Osteocyte (in vitro differentiated cells): ENCODE measurements around the gene RAMP1. TPM values are rescaled to one million over a fixed set of nuclear protein-coding genes. Genes with fewer than 3 reads are reported as not detected.
"Not testable (repeated sequence)": the region's sequence is repeated elsewhere in the genome, so short reads cannot be mapped to it uniquely, and the experiment has no call there.

ENCODE experiments used
- DNase-seq: peaks from one replicate; pipeline ENCODE4 v3.0.0; 2021; ENCODE audit warnings: mixed read lengths; ENCODE audit not compliant: unreplicated experiment; ENCODE audit errors: extremely low spot score
- H3K27ac Mint-ChIP-seq: one replicate; pipeline ENCODE4 v1.8.0; 2021; ENCODE audit warnings: mild to moderate bottlenecking, mixed read lengths; ENCODE audit not compliant: unreplicated experiment
- H3K27me3 Mint-ChIP-seq: one replicate; pipeline ENCODE4 v1.8.0; 2021; ENCODE audit warnings: mixed read lengths; ENCODE audit not compliant: unreplicated experiment
- H3K36me3 Mint-ChIP-seq: one replicate; pipeline ENCODE4 v1.8.0; 2021; ENCODE audit warnings: mixed read lengths; ENCODE audit not compliant: unreplicated experiment
- H3K4me1 Mint-ChIP-seq: one replicate; pipeline ENCODE4 v1.8.0; 2021; ENCODE audit warnings: mixed read lengths; ENCODE audit not compliant: unreplicated experiment
- H3K4me3 Mint-ChIP-seq: one replicate; pipeline ENCODE4 v1.8.0; 2021; ENCODE audit warnings: mild to moderate bottlenecking, moderate library complexity, mixed read lengths; ENCODE audit not compliant: unreplicated experiment
- H3K9me3 Mint-ChIP-seq: one replicate; pipeline ENCODE4 v1.8.0; 2021; ENCODE audit warnings: mixed read lengths; ENCODE audit not compliant: unreplicated experiment
- total RNA-seq: library from RNA; stranded (reverse); gene quantifications from 2 replicates; pipeline ENCODE4 v1.2.1, GENCODE V29; 2021
- TF ChIP-seq, protein P1 (sequence below): fragments of 200-600 bp; sonication (generic); IDR thresholded peaks from 2 replicates; pipeline ENCODE4 v1.5.0; 2021; ENCODE audit warnings: antibody characterized with exemption, mild to moderate bottlenecking, moderate library complexity

RAMP1 gene
- total RNA-seq, 1 donor from 2014 or later, result 93.4 TPM

DNA sequence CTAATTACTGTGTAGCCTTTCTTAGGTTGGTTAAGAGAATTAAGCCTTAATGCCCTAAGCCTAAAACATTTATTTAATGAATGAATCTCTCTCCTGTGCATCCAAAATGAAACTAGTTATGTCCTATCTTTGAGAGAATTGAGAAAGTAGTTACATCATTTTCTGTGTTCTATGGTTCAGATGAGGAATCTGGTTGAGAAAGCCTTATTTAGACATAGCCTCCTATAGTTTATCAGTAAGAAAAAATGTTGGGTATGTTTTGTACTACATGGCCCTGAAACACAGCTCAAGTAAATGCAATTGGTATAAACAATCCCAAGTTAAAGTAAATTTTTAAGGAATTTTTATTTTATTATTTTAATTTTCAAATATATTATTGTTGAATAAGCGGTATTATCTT lies 25.9 kb upstream of the RAMP1 start:
- Mint-ChIP-seq H3K4me1 (no peaks in the 10 kb centered on the region), H3K36me3 (peaks cover 3% of the 10 kb centered on the region), H3K27me3 (no peaks in the 10 kb centered on the region), H3K9me3 (no peaks in the 10 kb centered on the region), H3K27ac (no peak overlapping the region), H3K4me3 (no peak overlapping the region)
- no peak for DNase-seq
- TF ChIP-seq, protein P1, sequence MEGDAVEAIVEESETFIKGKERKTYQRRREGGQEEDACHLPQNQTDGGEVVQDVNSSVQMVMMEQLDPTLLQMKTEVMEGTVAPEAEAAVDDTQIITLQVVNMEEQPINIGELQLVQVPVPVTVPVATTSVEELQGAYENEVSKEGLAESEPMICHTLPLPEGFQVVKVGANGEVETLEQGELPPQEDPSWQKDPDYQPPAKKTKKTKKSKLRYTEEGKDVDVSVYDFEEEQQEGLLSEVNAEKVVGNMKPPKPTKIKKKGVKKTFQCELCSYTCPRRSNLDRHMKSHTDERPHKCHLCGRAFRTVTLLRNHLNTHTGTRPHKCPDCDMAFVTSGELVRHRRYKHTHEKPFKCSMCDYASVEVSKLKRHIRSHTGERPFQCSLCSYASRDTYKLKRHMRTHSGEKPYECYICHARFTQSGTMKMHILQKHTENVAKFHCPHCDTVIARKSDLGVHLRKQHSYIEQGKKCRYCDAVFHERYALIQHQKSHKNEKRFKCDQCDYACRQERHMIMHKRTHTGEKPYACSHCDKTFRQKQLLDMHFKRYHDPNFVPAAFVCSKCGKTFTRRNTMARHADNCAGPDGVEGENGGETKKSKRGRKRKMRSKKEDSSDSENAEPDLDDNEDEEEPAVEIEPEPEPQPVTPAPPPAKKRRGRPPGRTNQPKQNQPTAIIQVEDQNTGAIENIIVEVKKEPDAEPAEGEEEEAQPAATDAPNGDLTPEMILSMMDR, result no peak

DNA sequence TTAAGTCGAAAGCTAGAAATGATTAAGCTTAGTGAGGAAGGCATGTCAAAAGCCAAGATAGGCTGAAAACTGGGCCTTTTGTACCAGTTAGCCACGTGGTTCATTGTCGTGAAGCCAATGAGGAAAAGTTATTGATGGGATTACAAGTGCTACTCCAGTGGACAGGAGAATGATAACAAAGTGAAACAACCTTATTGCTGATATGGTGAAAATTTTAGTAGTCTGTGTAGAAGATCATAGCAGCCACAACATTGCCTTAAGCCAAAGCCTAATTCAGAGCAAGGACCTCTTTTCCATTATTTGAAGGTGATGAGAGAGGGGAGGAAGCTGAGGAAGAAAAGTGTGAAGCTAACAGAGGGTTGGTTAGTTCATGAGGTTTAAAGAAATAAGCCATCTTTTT lies 24.1 kb upstream of the RAMP1 start:
- H3K36me3 Mint-ChIP-seq, result peaks cover 3% of the 10 kb centered on the region
- DNase-seq, result no peak
- peaks cover 3% of the 10 kb centered on the region for H3K27me3 Mint-ChIP-seq
- no peaks in the 10 kb centered on the region for H3K4me1 Mint-ChIP-seq
- H3K4me3 Mint-ChIP-seq, result no peak overlapping the region
- TF ChIP-seq, protein P1, result no peak
- H3K9me3 Mint-ChIP-seq, result no peaks in the 10 kb centered on the region
- no peak overlapping the region for H3K27ac Mint-ChIP-seq

DNA sequence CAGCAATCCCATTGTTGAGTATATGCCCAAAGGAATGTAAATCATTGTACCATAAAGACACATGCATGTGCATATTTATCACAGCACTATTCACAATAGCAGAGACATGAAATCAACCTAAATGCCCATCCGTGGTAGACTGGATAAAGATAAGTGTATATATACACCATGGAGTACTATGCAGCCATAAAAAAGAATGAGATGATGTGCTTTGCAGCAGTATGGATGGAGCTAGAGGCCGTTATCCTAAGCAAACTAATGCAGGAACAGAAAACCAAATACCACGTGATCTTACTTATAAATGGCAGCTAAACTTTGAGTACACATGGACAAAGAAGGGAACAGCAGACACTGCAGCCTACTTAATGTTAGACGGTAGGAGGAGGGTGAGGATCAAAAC lies 18.4 kb upstream of the RAMP1 start:
- H3K36me3 Mint-ChIP-seq, result peaks cover 3% of the 10 kb centered on the region
- DNase-seq, result no peak
- peaks cover 21% of the 10 kb centered on the region for H3K27me3 Mint-ChIP-seq
- no peak overlapping the region for H3K4me3 Mint-ChIP-seq
- H3K9me3 Mint-ChIP-seq, result no peaks in the 10 kb centered on the region
- no peaks in the 10 kb centered on the region for H3K4me1 Mint-ChIP-seq
- H3K27ac Mint-ChIP-seq, result no peak overlapping the region
- TF ChIP-seq, protein P1, result no peak

DNA sequence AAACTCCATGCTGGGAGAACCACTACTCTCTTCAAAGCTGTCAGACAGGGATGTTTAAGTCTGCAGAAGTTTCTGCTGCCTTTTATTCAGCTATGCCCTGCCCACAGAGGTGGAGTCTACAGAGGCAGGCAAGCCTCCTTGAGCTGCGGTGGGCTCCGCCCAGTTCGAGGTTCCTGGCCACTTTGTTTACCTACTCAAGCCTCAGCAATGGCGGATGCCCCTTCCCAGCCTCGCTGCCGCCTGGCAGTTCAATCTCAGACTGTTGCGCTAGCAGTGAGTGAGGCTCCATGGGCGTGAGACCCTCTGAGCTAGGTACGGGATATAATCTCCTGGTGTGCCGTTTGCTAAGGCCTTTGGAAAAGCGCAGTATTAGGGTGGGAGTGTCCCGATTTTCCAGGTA lies 10.5 kb upstream of the RAMP1 start:
- not testable (repeated sequence) for H3K27ac Mint-ChIP-seq, H3K4me3 Mint-ChIP-seq, H3K36me3 Mint-ChIP-seq, DNase-seq, H3K4me1 Mint-ChIP-seq
- peaks cover 10% of the 10 kb centered on the region for H3K9me3 Mint-ChIP-seq
- peaks cover 30% of the 10 kb centered on the region for H3K27me3 Mint-ChIP-seq

DNA sequence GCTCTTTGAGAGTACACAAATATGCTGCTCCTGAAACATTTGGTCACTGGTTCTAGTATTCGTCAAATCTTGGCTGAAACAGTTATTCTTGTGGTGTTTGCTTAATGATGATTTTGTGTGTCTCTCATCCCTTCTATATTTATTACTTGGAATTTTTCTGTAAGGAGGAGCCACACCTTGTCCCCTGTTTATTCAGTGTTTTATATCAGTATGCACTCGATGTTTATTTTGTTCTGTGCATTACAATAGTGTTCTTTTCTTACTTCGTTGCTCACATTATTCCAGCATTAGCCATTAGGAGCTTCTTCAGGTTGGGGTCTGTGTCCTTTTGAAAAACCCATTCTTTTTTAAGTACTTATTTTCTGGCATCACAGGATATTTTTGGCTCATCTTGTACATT lies 5.1 kb upstream of the RAMP1 start:
- no peak for DNase-seq
- H3K27me3 Mint-ChIP-seq, result peaks cover 2% of the 10 kb centered on the region
- no peaks in the 10 kb centered on the region for H3K9me3 Mint-ChIP-seq
- H3K4me3 Mint-ChIP-seq, result no peak overlapping the region
- no peak overlapping the region for H3K27ac Mint-ChIP-seq
- peaks cover 14% of the 10 kb centered on the region for H3K4me1 Mint-ChIP-seq
- TF ChIP-seq, protein P1, result no peak
- no peaks in the 10 kb centered on the region for H3K36me3 Mint-ChIP-seq

DNA sequence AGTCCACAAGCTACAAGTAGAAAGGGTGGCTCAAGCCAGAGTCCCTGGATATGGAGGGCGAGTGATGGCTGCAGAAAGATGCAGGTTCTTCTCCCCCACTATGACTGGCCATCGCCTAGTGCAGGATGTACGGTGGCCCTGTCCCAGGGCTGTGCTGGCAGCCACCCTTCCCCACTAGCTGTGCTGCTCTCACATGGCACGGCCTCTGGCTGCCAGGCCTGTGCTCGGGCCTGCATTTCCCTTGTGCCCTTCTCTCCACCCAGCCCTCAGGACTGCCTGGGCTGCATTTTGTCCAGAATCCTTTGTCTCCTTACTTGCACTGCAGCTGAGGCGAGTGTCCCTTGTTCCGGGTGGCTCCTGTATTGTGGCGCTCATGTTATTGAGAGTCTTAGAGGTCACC lies 1.6 kb upstream of the RAMP1 start:
- Mint-ChIP-seq H3K27me3 (peaks cover 2% of the 10 kb centered on the region), H3K27ac (no peak overlapping the region), H3K9me3 (no peaks in the 10 kb centered on the region), H3K36me3 (no peaks in the 10 kb centered on the region), H3K4me1 (peaks cover 44% of the 10 kb centered on the region), H3K4me3 (no peak overlapping the region)
- TF ChIP-seq, protein P1, result no peak
- no peak for DNase-seq
